ENCODE data around the gene RPP21. TPM values are rescaled to one million over a fixed set of nuclear protein-coding genes. Genes with fewer than 3 reads are reported as not detected.

The RPP21 gene
- 10 to 100 TPM; 37.7 to 44.0 TPM for total RNA-seq

- Mint-ChIP-seq H3K4me1 (peaks cover 21% of the 10 kb centered on the region), H3K27me3 (peaks cover 13% of the 10 kb centered on the region), H3K4me3 (peak within 1 kb of the TSS; percentile 80), H3K9me3 (ENCODE audit: low read depth) (no peaks in the 10 kb centered on the region), H3K36me3 (peaks cover 22% of the 10 kb centered on the region), H3K27ac (peak within 1 kb of the TSS; percentile 79)
- CTCF ChIA-PET, result interaction anchor here (1.3 to 1.7 kb wide), 2 partner anchors 19 to 214 kb away, joined by 3 to 8 read pairs; no protein-coding TSS in a partner anchor
- DNase-seq (peak; percentile 92), ATAC-seq (peak; percentile 99)
These were observed at the start of gene RPP21 for GRCh38 chr6:30344868-30345671. TSS of gene RPP21 (plus strand) at chr6:30345156. CDS start at chr6:30345172, 16 bp downstream.

GRCh38 chr6:30295837-30296236 is 49.1 kb upstream of the RPP21 start:
- Mint-ChIP-seq H3K4me3 (no peak overlapping the region), H3K4me1 (no peaks in the 10 kb centered on the region), H3K9me3 (ENCODE audit: low read depth) (peaks cover 6% of the 10 kb centered on the region), H3K27me3 (no peaks in the 10 kb centered on the region), H3K27ac (no peak overlapping the region), H3K36me3 (peaks cover 65% of the 10 kb centered on the region)
- CTCF ChIA-PET, result no interaction called here
- ATAC-seq (no peak), DNase-seq (no peak)

DNA sequence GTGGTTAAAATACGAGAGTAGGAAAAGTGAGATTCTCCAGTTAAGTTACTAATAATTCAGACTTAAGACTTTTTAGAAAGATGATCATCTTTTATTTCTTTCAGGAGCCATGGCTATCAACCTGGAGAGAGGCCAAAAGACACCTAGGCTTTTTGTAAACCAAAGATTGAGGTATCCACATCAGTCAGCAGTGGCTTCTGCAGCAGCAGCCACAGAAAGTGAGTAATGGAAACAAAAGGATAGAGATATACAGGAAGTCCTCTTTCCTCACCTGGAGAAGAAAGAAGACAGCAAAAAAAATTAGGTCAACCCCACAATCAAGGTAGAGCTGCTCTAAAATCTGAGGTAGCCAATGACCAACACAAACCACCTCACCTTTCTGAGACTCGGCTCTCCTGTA is 41.0 kb upstream of the RPP21 start:
- H3K9me3 Mint-ChIP-seq (ENCODE audit: low read depth), result peaks cover 11% of the 10 kb centered on the region

GRCh38 chr6:30311101-30311500 is 33.9 kb upstream of the RPP21 start:
- Mint-ChIP-seq H3K36me3 (peaks cover 54% of the 10 kb centered on the region), H3K9me3 (ENCODE audit: low read depth) (no peaks in the 10 kb centered on the region), H3K4me3 (no peak overlapping the region), H3K27ac (no peak overlapping the region), H3K27me3 (no peaks in the 10 kb centered on the region), H3K4me1 (peaks cover 2% of the 10 kb centered on the region)
- DNase-seq, result no peak
- CTCF ChIA-PET, result interaction anchor here (1.3 kb wide), 1 partner anchor 15 kb away, joined by 3 read pairs; no protein-coding TSS in a partner anchor
- ATAC-seq, result no peak

More for the DNA sequence above, 41.0 kb upstream of the RPP21 start:
- DNase-seq (no peak), ATAC-seq (no peak)
- Mint-ChIP-seq H3K4me3 (no peak overlapping the region), H3K36me3 (peaks cover 59% of the 10 kb centered on the region), H3K4me1 (peaks cover 17% of the 10 kb centered on the region), H3K27ac (no peak overlapping the region), H3K27me3 (no peaks in the 10 kb centered on the region)
- CTCF ChIA-PET, result no interaction called here

DNA sequence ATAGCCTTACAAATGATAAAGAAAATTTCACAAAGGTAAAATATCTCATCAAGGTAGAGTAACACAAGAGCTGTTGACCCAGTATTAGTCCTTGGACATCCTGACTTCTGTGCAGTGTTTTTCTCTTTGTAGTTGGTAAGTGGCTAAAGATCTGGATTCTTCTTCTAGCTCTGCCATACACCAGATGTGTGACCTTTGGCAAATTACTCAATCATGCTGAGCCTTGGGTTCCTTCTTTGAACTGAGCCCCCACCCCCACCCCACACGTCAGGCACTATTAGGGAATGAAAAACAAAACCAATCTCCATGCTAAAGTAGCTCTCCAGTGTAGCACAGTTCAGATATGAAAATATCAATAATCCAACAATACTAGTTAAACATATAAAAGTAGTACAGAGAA is 33.3 kb upstream of the RPP21 start:
- DNase-seq, result no peak
- CTCF ChIA-PET, result no interaction called here
- no peak overlapping the region for H3K27ac Mint-ChIP-seq
- no peaks in the 10 kb centered on the region for H3K27me3 Mint-ChIP-seq
- H3K4me1 Mint-ChIP-seq, result peaks cover 5% of the 10 kb centered on the region
- no peaks in the 10 kb centered on the region for H3K9me3 Mint-ChIP-seq (ENCODE audit: low read depth)
- H3K36me3 Mint-ChIP-seq, result peaks cover 58% of the 10 kb centered on the region
- H3K4me3 Mint-ChIP-seq, result no peak overlapping the region
- ATAC-seq, result no peak

GRCh38 chr6:30312266-30312665 is 32.7 kb upstream of the RPP21 start:
- Mint-ChIP-seq H3K9me3 (ENCODE audit: low read depth) (no peaks in the 10 kb centered on the region), H3K4me3 (no peak overlapping the region), H3K4me1 (peaks cover 5% of the 10 kb centered on the region), H3K27ac (no peak overlapping the region), H3K36me3 (peaks cover 56% of the 10 kb centered on the region), H3K27me3 (no peaks in the 10 kb centered on the region)
- ATAC-seq (no peak), DNase-seq (no peak)
- CTCF ChIA-PET, result no interaction called here

- Mint-ChIP-seq H3K4me1 (peaks cover 7% of the 10 kb centered on the region), H3K27ac (no peak overlapping the region), H3K27me3 (no peaks in the 10 kb centered on the region), H3K36me3 (peaks cover 60% of the 10 kb centered on the region), H3K4me3 (no peak overlapping the region), H3K9me3 (ENCODE audit: low read depth) (no peaks in the 10 kb centered on the region)
- DNase-seq (no peak), ATAC-seq (no peak)
- CTCF ChIA-PET, result no interaction called here
These were observed 32.2 kb upstream of the RPP21 start for GRCh38 chr6:30312676-30313321.

- ATAC-seq (no peak), DNase-seq (no peak)
- peaks cover 25% of the 10 kb centered on the region for H3K4me1 Mint-ChIP-seq
- no peak overlapping the region for H3K4me3 Mint-ChIP-seq
- H3K36me3 Mint-ChIP-seq, result peaks cover 60% of the 10 kb centered on the region
- no peaks in the 10 kb centered on the region for H3K27me3 Mint-ChIP-seq
- H3K27ac Mint-ChIP-seq, result no peak overlapping the region
- no peaks in the 10 kb centered on the region for H3K9me3 Mint-ChIP-seq (ENCODE audit: low read depth)
- CTCF ChIA-PET, result interaction anchor here (0.6 to 1.0 kb wide), 2 partner anchors 56 to 214 kb away, joined by 3 read pairs; no protein-coding TSS in a partner anchor
These were observed 29.8 kb upstream of the RPP21 start for GRCh38 chr6:30315156-30315555.

- ATAC-seq (no peak), DNase-seq (no peak)
- Mint-ChIP-seq H3K9me3 (ENCODE audit: low read depth) (no peaks in the 10 kb centered on the region), H3K4me3 (no peak overlapping the region), H3K4me1 (peaks cover 45% of the 10 kb centered on the region), H3K27ac (peak overlapping the region; percentile 13), H3K27me3 (no peaks in the 10 kb centered on the region), H3K36me3 (peaks cover 62% of the 10 kb centered on the region)
- CTCF ChIA-PET, result interaction anchor here (2.1 kb wide), 2 partner anchors 93 to 99 kb away, joined by 6 to 8 read pairs; no protein-coding TSS in a partner anchor
These were observed 26.9 kb upstream of the RPP21 start for GRCh38 chr6:30317913-30318589.

DNA sequence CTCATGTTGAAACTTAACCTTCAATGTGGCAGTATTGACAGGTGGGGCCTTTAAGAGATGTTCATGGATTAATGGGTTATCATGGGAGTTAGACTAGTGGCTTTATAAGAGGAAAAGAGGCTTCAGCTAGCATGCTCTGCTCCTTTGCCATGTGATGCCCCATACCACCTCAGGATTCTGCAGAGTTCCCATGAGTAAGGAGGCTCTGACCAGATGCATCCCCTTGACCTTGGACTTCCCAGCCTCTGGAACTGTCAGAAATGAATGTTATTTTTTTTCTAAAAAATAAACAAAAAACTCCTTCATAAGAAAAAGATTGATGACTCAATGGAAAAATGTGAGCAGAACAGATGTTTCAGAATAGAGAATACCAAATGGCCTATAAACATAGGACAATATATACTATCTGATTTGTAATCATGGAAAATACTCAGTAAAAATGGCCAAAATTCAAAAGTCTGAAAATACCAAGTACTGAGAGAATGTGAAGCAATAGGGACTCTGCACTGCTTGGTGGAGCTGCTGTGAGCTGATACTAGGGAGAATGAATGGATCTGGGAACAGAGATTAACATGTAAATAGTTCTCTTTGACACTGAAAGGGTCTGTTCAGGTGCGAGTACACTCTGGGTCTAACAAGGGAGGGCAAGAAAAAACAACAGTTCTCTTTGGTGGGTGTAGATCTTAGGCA is 25.7 kb upstream of the RPP21 start:
- peaks cover 57% of the 10 kb centered on the region for H3K4me1 Mint-ChIP-seq
- no peak overlapping the region for H3K4me3 Mint-ChIP-seq
- no peaks in the 10 kb centered on the region for H3K27me3 Mint-ChIP-seq
- H3K9me3 Mint-ChIP-seq (ENCODE audit: low read depth), result no peaks in the 10 kb centered on the region
- no peak overlapping the region for H3K27ac Mint-ChIP-seq
- CTCF ChIA-PET, result interaction anchor here (0.6 kb wide), 1 partner anchor 17 kb away, joined by 3 read pairs; no protein-coding TSS in a partner anchor
- no peak for DNase-seq
- peaks cover 53% of the 10 kb centered on the region for H3K36me3 Mint-ChIP-seq
- ATAC-seq, result no peak

- Mint-ChIP-seq H3K27me3 (no peaks in the 10 kb centered on the region), H3K4me3 (no peak overlapping the region), H3K27ac (no peak overlapping the region), H3K4me1 (peaks cover 70% of the 10 kb centered on the region), H3K9me3 (ENCODE audit: low read depth) (no peaks in the 10 kb centered on the region), H3K36me3 (peaks cover 40% of the 10 kb centered on the region)
- ATAC-seq (no peak), DNase-seq (no peak)
- CTCF ChIA-PET, result interaction anchor here (1.2 kb wide), 1 partner anchor 84 kb away, joined by 3 read pairs; no protein-coding TSS in a partner anchor
These were observed 23.1 kb upstream of the RPP21 start for GRCh38 chr6:30321692-30322388.
